ENCODE measurements around the gene FN3KRP. TPM values are rescaled to one million over a fixed set of nuclear protein-coding genes. Genes with fewer than 3 reads are reported as not detected.

The FN3KRP gene
- total RNA-seq, 2 donors from 2014 or later = 34.5 to 40.0 TPM

DNA sequence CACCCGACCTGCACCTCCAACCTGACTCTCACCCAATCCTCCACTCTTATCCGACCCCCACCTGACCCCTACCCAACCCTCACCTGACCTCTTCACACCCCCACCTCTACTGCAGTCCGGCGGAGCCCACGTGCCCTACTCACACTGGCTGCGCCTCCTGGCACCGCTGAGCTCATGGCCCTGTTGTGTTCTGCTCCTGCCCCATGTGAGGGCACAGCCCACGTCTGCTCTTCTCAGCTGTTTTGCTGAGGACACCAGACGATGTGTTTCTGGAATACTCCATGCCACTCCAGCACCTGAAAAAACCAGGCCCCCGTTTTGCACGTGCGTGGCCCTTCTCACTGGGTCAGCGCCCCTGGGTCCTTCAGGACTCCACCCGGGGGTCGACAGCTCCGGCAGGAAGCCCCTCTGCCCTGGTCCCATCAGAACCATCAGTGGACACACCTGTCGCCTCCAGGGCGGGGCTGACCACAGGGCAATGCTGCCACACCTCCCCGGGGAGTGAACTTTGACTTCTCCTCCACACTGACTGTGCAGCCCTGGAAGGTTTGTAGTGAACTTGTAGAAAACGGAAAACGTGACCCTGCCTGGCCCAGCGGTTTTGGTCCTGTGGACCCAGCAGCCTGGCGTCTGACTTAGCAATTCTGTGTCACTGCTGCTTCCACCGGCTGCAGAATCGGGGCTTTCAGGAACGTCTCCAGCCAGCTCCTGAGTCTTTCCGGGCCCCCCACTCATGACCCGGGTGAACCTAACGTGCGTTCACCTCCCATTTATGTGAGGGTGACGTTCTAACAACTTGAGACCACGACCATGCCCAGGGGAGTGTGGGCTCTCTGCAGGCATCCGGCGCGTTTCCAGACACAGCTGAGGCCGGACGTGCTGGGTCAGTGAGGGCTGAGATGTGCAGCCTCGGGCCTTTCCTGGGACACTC, 12.3 kb upstream of the FN3KRP start:
- no peak overlapping the region for H3K27ac Mint-ChIP-seq
- TF ChIP-seq, protein P1, sequence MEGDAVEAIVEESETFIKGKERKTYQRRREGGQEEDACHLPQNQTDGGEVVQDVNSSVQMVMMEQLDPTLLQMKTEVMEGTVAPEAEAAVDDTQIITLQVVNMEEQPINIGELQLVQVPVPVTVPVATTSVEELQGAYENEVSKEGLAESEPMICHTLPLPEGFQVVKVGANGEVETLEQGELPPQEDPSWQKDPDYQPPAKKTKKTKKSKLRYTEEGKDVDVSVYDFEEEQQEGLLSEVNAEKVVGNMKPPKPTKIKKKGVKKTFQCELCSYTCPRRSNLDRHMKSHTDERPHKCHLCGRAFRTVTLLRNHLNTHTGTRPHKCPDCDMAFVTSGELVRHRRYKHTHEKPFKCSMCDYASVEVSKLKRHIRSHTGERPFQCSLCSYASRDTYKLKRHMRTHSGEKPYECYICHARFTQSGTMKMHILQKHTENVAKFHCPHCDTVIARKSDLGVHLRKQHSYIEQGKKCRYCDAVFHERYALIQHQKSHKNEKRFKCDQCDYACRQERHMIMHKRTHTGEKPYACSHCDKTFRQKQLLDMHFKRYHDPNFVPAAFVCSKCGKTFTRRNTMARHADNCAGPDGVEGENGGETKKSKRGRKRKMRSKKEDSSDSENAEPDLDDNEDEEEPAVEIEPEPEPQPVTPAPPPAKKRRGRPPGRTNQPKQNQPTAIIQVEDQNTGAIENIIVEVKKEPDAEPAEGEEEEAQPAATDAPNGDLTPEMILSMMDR (conservative IDR thresholded peaks at IDR 0.05) = no peak

GRCh38 chr17:82704886-82705285, 11.6 kb upstream of the FN3KRP start:
- Mint-ChIP-seq H3K4me3 (no peak overlapping the region), H3K27ac (no peak overlapping the region), H3K36me3 (ENCODE audit: low read depth) (no peaks in the 10 kb centered on the region), H3K9me3 (no peaks in the 10 kb centered on the region), H3K4me1 (no peaks in the 10 kb centered on the region), H3K27me3 (ENCODE audit: insufficient read depth) (peaks cover 12% of the 10 kb centered on the region)
- Histone ChIP-seq H3K27me3 (ENCODE audit: control insufficient read depth, insufficient read depth, low read length, poor library complexity, severe bottlenecking) (peaks cover 12% of the 10 kb centered on the region), H3K9ac (ENCODE audit: extremely low read depth, low read length, poor library complexity, severe bottlenecking) (no peak overlapping the region), H3K9me3 (ENCODE audit: control insufficient read depth, low read length) (no peaks in the 10 kb centered on the region), H3K4me3 (ENCODE audit: low read length) (no peak overlapping the region), H3K27ac (ENCODE audit: low read depth, low read length) (no peak overlapping the region), H3K4me1 (ENCODE audit: control insufficient read depth, insufficient read depth, low read length) (no peaks in the 10 kb centered on the region), H3K36me3 (ENCODE audit: control insufficient read depth, insufficient read depth, low read length) (no peaks in the 10 kb centered on the region)
- 88 to 91% methylated on average over 9 to 13 of the region's 13 CpGs for WGBS, 2 experiments (ENCODE audit: insufficient coverage in 1 of 2, insufficient read length in 1 of 2)
- no peak for DNase-seq
- TF ChIP-seq, protein P1 (conservative IDR thresholded peaks at IDR 0.05) = no peak

More for the DNA sequence above, 12.3 kb upstream of the FN3KRP start:
- Histone ChIP-seq H3K9me3 (ENCODE audit: control insufficient read depth, low read length) (no peaks in the 10 kb centered on the region), H3K27ac (ENCODE audit: low read depth, low read length) (no peak overlapping the region), H3K4me1 (ENCODE audit: control insufficient read depth, insufficient read depth, low read length) (no peaks in the 10 kb centered on the region), H3K36me3 (ENCODE audit: control insufficient read depth, insufficient read depth, low read length) (no peaks in the 10 kb centered on the region), H3K4me3 (ENCODE audit: low read length) (no peak overlapping the region), H3K27me3 (ENCODE audit: control insufficient read depth, insufficient read depth, low read length, poor library complexity, severe bottlenecking) (peaks cover 19% of the 10 kb centered on the region), H3K9ac (ENCODE audit: extremely low read depth, low read length, poor library complexity, severe bottlenecking) (no peak overlapping the region)
- DNase-seq = no peak
- WGBS, 2 experiments (ENCODE audit: insufficient coverage in 1 of 2, insufficient read length in 1 of 2) = 87 to 91% methylated on average over 30 to 38 of the region's 38 CpGs
- H3K4me1 Mint-ChIP-seq = no peaks in the 10 kb centered on the region
- no peak overlapping the region for H3K4me3 Mint-ChIP-seq
- H3K9me3 Mint-ChIP-seq = no peaks in the 10 kb centered on the region
- peaks cover 19% of the 10 kb centered on the region for H3K27me3 Mint-ChIP-seq (ENCODE audit: insufficient read depth)
- no peaks in the 10 kb centered on the region for H3K36me3 Mint-ChIP-seq (ENCODE audit: low read depth)

- H3K9ac ChIP-seq (ENCODE audit: extremely low read depth, low read length, poor library complexity, severe bottlenecking) = no peak overlapping the region
- H3K4me3 Mint-ChIP-seq = no peak overlapping the region
- H3K27ac ChIP-seq (ENCODE audit: low read depth, low read length) = no peak overlapping the region
- no peaks in the 10 kb centered on the region for H3K36me3 Mint-ChIP-seq (ENCODE audit: low read depth)
- H3K9me3 Mint-ChIP-seq = no peaks in the 10 kb centered on the region
- no peaks in the 10 kb centered on the region for H3K9me3 ChIP-seq (ENCODE audit: control insufficient read depth, low read length)
- WGBS, 2 experiments (ENCODE audit: insufficient coverage in 1 of 2, insufficient read length in 1 of 2) = 93% methylated on average over 18 of the region's 18 CpGs
- peaks cover 7% of the 10 kb centered on the region for H3K27me3 Mint-ChIP-seq (ENCODE audit: insufficient read depth)
- H3K27ac Mint-ChIP-seq = no peak overlapping the region
- H3K4me1 Mint-ChIP-seq = no peaks in the 10 kb centered on the region
- no peak for DNase-seq
- peaks cover 3% of the 10 kb centered on the region for H3K27me3 ChIP-seq (ENCODE audit: control insufficient read depth, insufficient read depth, low read length, poor library complexity, severe bottlenecking)
- TF ChIP-seq, protein P1 (conservative IDR thresholded peaks at IDR 0.05) = no peak
- no peaks in the 10 kb centered on the region for H3K4me1 ChIP-seq (ENCODE audit: control insufficient read depth, insufficient read depth, low read length)
- no peak overlapping the region for H3K4me3 ChIP-seq (ENCODE audit: low read length)
- H3K36me3 ChIP-seq (ENCODE audit: control insufficient read depth, insufficient read depth, low read length) = no peaks in the 10 kb centered on the region
Observed at GRCh38 chr17:82705756-82706155, 10.8 kb upstream of the FN3KRP start.

Data from endodermal cell (in vitro differentiated cells).